IMR-90 (cell line): ENCODE data around the gene RGS13. TPM values are rescaled to one million over a fixed set of nuclear protein-coding genes. Genes with fewer than 3 reads are reported as not detected.
A peak's percentile ranks its signal among the peaks of the same experiment; 100 is the strongest.

ENCODE experiments used
- ATAC-seq: fragments of 200-7000 bp; cut with Tn5 transposase; 2 replicates; pipeline ENCODE4 v1.9.1; 2020; ENCODE audit warnings: low read depth, mild to moderate bottlenecking, moderate library complexity
- BruUV-seq: library from RNA; stranded (reverse); fragments of 400-500 nt; replicated peaks from 2 replicates; lab custom pipeline; 2021; lab: Mats Ljungman, UMichigan
- CTCF ChIA-PET: fragments of 300-600 bp; formaldehyde crosslinking; extraction: SDS; loops from one replicate; lab custom pipeline; 2021; ENCODE audit warnings: antibody characterized with exemption; lab: Yijun Ruan, JAX
- POLR2A ChIA-PET: fragments of 300-600 bp; sonication (Branson Sonifier 250); formaldehyde crosslinking; loops from one replicate; lab custom pipeline; 2022; ENCODE audit warnings: antibody characterized with exemption; ENCODE audit not compliant: unreplicated experiment; lab: Charles Lee
- DNase-seq: peaks from one replicate; pipeline ENCODE4 v3.0.0; 2013
- H2AFZ ChIP-seq: replicated peaks from 2 replicates; pipeline ENCODE3; 2013; ENCODE audit warnings: low read length, mild to moderate bottlenecking; ENCODE audit not compliant: poor library complexity
- H2AK5ac ChIP-seq: 2 replicates; pipeline ENCODE4 v1.6.1; 2013; ENCODE audit warnings: low read depth, low read length, inconsistent platforms
- H2AK9ac ChIP-seq: replicated peaks from 2 replicates; pipeline ENCODE3; 2013; ENCODE audit warnings: mild to moderate bottlenecking, low read depth, low read length, moderate library complexity; ENCODE audit not compliant: poor library complexity
- H2BK120ac ChIP-seq: 2 replicates; pipeline ENCODE4 v1.6.1; 2013; ENCODE audit warnings: low read depth, low read length, inconsistent platforms
- H2BK15ac ChIP-seq: 3 replicates; pipeline ENCODE4 v1.6.1; 2013; ENCODE audit warnings: low read depth, low read length, inconsistent platforms
- H2BK20ac ChIP-seq: 2 replicates; pipeline ENCODE4 v1.6.1; 2013; ENCODE audit warnings: low read depth, mild to moderate bottlenecking, inconsistent platforms, low read length, moderate library complexity
- H2BK5ac ChIP-seq: 2 replicates; pipeline ENCODE4 v1.6.1; 2013; ENCODE audit warnings: mild to moderate bottlenecking, low read depth, low read length, inconsistent platforms; ENCODE audit not compliant: poor library complexity, severe bottlenecking
- H3K14ac ChIP-seq: replicated peaks from 2 replicates; pipeline ENCODE4 v1.6.1; 2013; ENCODE audit warnings: low read depth, low read length, inconsistent platforms
- H3K18ac ChIP-seq: 2 replicates; pipeline ENCODE4 v1.6.1; 2013; ENCODE audit warnings: low read depth, low read length, control low read depth
- H3K23ac ChIP-seq: 2 replicates; pipeline ENCODE4 v1.6.1; 2013; ENCODE audit warnings: low read depth, low read length, inconsistent platforms
- H3K27ac ChIP-seq: 2 replicates; pipeline ENCODE4 v1.5.1; 2013; ENCODE audit warnings: mild to moderate bottlenecking, control low read depth, low read length; ENCODE audit not compliant: insufficient read depth
- H3K27me3 ChIP-seq: 2 replicates; pipeline ENCODE4 v1.6.1; 2013; ENCODE audit warnings: low read length; ENCODE audit not compliant: control insufficient read depth, insufficient read depth
- H3K36me3 ChIP-seq: 2 replicates; pipeline ENCODE4 v1.6.1; 2013; ENCODE audit warnings: low read length, mixed read lengths; ENCODE audit not compliant: control insufficient read depth, insufficient read depth
- H3K4ac ChIP-seq: 2 replicates; pipeline ENCODE4 v1.6.1; 2013; ENCODE audit warnings: low read depth, low read length, inconsistent platforms
- H3K4me1 ChIP-seq: 2 replicates; pipeline ENCODE4 v1.6.1; 2013; ENCODE audit warnings: low read length, mixed read lengths; ENCODE audit not compliant: control insufficient read depth, insufficient read depth
- H3K4me2 ChIP-seq: 2 replicates; pipeline ENCODE4 v1.6.1; 2013; ENCODE audit warnings: low read depth, mild to moderate bottlenecking, control low read depth, low read length, moderate library complexity
- H3K4me3 ChIP-seq: 2 replicates; pipeline ENCODE4 v1.5.1; 2013; ENCODE audit warnings: low read depth, mild to moderate bottlenecking, control low read depth, low read length, moderate library complexity; ENCODE audit not compliant: insufficient read depth
- H3K56ac ChIP-seq: 2 replicates; pipeline ENCODE4 v1.6.1; 2013; ENCODE audit warnings: low read length, inconsistent platforms; ENCODE audit not compliant: insufficient read depth; ENCODE audit errors: extremely low read depth
- H3K79me1 ChIP-seq, 2 experiments: 2 replicates each; pipeline ENCODE4 v1.6.1; 2013; ENCODE audit warnings: low read length in 2 of 2, inconsistent platforms in 1 of 2, low read depth in 1 of 2
- H3K9ac ChIP-seq: 2 replicates; pipeline ENCODE4 v1.6.1; 2013; ENCODE audit warnings: low read depth, low read length, control low read depth
- H3K9me1 ChIP-seq: 2 replicates; pipeline ENCODE4 v1.6.1; 2013; ENCODE audit warnings: low read length, inconsistent platforms; ENCODE audit not compliant: insufficient read depth
- H3K9me3 ChIP-seq: 2 replicates; pipeline ENCODE4 v1.6.1; 2013; ENCODE audit warnings: low read length; ENCODE audit not compliant: control insufficient read depth, insufficient read depth
- H4K20me1 ChIP-seq: 2 replicates; pipeline ENCODE4 v1.6.1; 2013; ENCODE audit warnings: low read length, inconsistent platforms; ENCODE audit not compliant: insufficient read depth
- H4K5ac ChIP-seq: 2 replicates; pipeline ENCODE4 v1.6.1; 2013; ENCODE audit warnings: mild to moderate bottlenecking, low read depth, low read length, control low read depth
- H4K8ac ChIP-seq, 2 experiments: 2 replicates each; pipeline ENCODE4 v1.6.1; 2013; ENCODE audit warnings: low read depth in 2 of 2, low read length in 2 of 2, control low read depth in 1 of 2, inconsistent platforms in 1 of 2
- H4K91ac ChIP-seq: 2 replicates; pipeline ENCODE4 v1.6.1; 2013; ENCODE audit warnings: low read depth, low read length, inconsistent platforms; ENCODE audit not compliant: insufficient read depth
- BHLHE40 ChIP-seq: fragments of 150-350 bp; IDR thresholded peaks from 2 replicates; pipeline ENCODE4 v1.6.1; 2016; ENCODE audit warnings: mild to moderate bottlenecking, low read depth, low read length
- CEBPB ChIP-seq: IDR thresholded peaks from 2 replicates; pipeline ENCODE4 v1.6.1; 2012; ENCODE audit warnings: low read depth, low read length, improper control_type of control experiment
- CTCF ChIP-seq: conservative IDR thresholded peaks from 2 replicates; pipeline ENCODE4 v1.5.1; 2012; ENCODE audit warnings: mild to moderate bottlenecking, low read depth, low read length, improper control_type of control experiment
- FOS ChIP-seq: fragments of 150-350 bp; IDR thresholded peaks from 2 replicates; pipeline ENCODE4 v1.6.1; 2016; ENCODE audit warnings: low read depth, low read length
- WGBS, 2 experiments: methylation state at CpG; one replicate each; pipeline versions ENCODE4 v1.1.5 to v1.1.7; 2013; ENCODE audit warnings: missing lambda C conversion rate in 2 of 2; ENCODE audit not compliant: insufficient read length in 1 of 2; ENCODE audit errors: extremely low coverage in 2 of 2; 5-methylcytosine and 5-hydroxymethylcytosine counted together
- dilution Hi-C: fragments of 300-500 bp; cut with HindIII; formaldehyde crosslinking; loops from one replicate; pipeline ENCODE4 v1.14.3; 2018; ENCODE audit warnings: low sequenced_read_pairs; ENCODE audit not compliant: unreplicated experiment
- in situ Hi-C: fragments of 300-500 bp; cut with MboI; formaldehyde crosslinking; loops from 3 replicates; pipeline ENCODE4 v1.14.3; 2019; ENCODE audit warnings: low sequenced_read_pairs, inconsistent platforms, mixed read lengths
- intact Hi-C: fragments of 100-400 bp; cut with micrococcal nuclease; formaldehyde crosslinking; loops from 2 replicates; pipeline ENCODE4 v1.10.0; 2022
- polyA plus RNA-seq, 3 experiments: library from polyadenylated mRNA; depleted of rRNA; stranded (reverse); fragments of >200 nt; gene quantifications; 2 replicates each; pipeline ENCODE4 v1.2.3, GENCODE V29; 2012; ENCODE audit warnings: low replicate concordance in 1 of 3
- total RNA-seq: library from RNA; depleted of rRNA; stranded (reverse); fragments of >200 nt; gene quantifications from 2 replicates; pipeline ENCODE4 v1.2.3, GENCODE V29; 2012

RGS13 gene
- total and polyA plus RNA-seq, 2 of the 4 experiments (the other 2 are of a cell fraction) = not detected

GRCh38 chr1:192702212-192702902 lies 66.4 kb downstream of the RGS13 start:
- Histone ChIP-seq H2AFZ (no peak overlapping the region), H4K91ac (peak overlapping the region; percentile 72), H3K56ac (no peak overlapping the region), H3K27me3 (no peaks in the 10 kb centered on the region), H3K4ac (peak overlapping the region; percentile 81), H3K9me3 (no peaks in the 10 kb centered on the region), H2AK5ac (peak overlapping the region; percentile 76), H2BK20ac (peak overlapping the region; percentile 93), H3K27ac (peak overlapping the region; percentile 89), H2BK120ac (peak overlapping the region; percentile 65), H3K14ac (no peak overlapping the region; the same call in 1 of the 2 replicates), H3K4me1 (peaks cover 8% of the 10 kb centered on the region), H3K4me3 (no peak overlapping the region), H3K9ac (no peak overlapping the region), H3K36me3 (no peaks in the 10 kb centered on the region), H3K18ac (peak overlapping the region; percentile 80), H3K23ac (no peak overlapping the region), H3K4me2 (peak overlapping the region; percentile 71), H2AK9ac (no peak overlapping the region), H4K20me1 (no peaks in the 10 kb centered on the region), H3K9me1 (peaks cover 4% of the 10 kb centered on the region; the same call in 1 of the 2 replicates), H3K79me1 (no peaks in the 10 kb centered on the region), H4K5ac (peak overlapping the region; percentile 91), H2BK5ac (peak overlapping the region; percentile 66), H2BK15ac (peak overlapping the region; percentile 42; the same call in 1 of the 3 replicates), H4K8ac (peak overlapping the region in 1 of 2 experiments; percentile 33; a peak in 2 of 4 replicates)
- ATAC-seq = peak; percentile 28
- peak; percentile 89 for DNase-seq
- CTCF ChIA-PET = interaction anchor here (0.6 kb wide), 1 partner anchor 28 kb away, joined by 3 read pairs; no protein-coding TSS in a partner anchor
- TF ChIP-seq BHLHE40 = peak; percentile 54
- TF ChIP-seq CTCF = no peak
- TF ChIP-seq FOS = peak; percentile 82; the same call in 1 of the 2 replicates
- peak; percentile 93 for TF ChIP-seq CEBPB
- dilution Hi-C loops (no loop called here), in situ Hi-C loops (no loop called here), intact Hi-C loops (loop anchor here (5.0 kb wide), 2 partner anchors 215 to 315 kb away; no protein-coding TSS in a partner anchor)
- BruUV-seq = no TSS peak
- POLR2A ChIA-PET = no interaction called here
- WGBS, 2 experiments = no CpG with 5 or more reads among the region's 4 CpGs
